ENCODE measurements around the gene CEACAM19.

The CEACAM19 gene

GRCh38 chr19:44723952-44724319 is 52.7 kb downstream of the CEACAM19 start:
- DNase-seq: peak; percentile 87

- DNase-seq: no peak
Observed at GRCh38 chr19:44725251-44725650, 54.0 kb downstream of the CEACAM19 start.

- DNase-seq: no peak
Observed at GRCh38 chr19:44725684-44726083, 54.4 kb downstream of the CEACAM19 start.

GRCh38 chr19:44726465-44726864 is 55.2 kb downstream of the CEACAM19 start:
- DNase-seq: no peak

GRCh38 chr19:44728178-44728577 is 56.9 kb downstream of the CEACAM19 start:
- no peak for DNase-seq

- DNase-seq: no peak
Observed at GRCh38 chr19:44729516-44730033, 58.3 kb downstream of the CEACAM19 start.

GRCh38 chr19:44731081-44731480 is 59.8 kb downstream of the CEACAM19 start:
- no peak for DNase-seq

GRCh38 chr19:44731622-44732021 is 60.3 kb downstream of the CEACAM19 start:
- no peak for DNase-seq

- DNase-seq: no peak
Observed at GRCh38 chr19:44732235-44733014, 61.1 kb downstream of the CEACAM19 start.

Measured in right hindlimb (tissue), 1 donor.